Stimulated activated CD8-positive, alpha-beta memory T cell treated with anti-CD3 and anti-CD28 coated beads, Interleukin-15, amount 100 ng/mL, for 24 hours (primary cell): ENCODE results near the gene ZNF486.
"Not testable (repeated sequence)": the region's sequence is repeated elsewhere in the genome, so short reads cannot be mapped to it uniquely, and the experiment has no call there.

Experiments
- DNase-seq: peaks from one replicate; pipeline ENCODE4 v3.0.0-alpha.2; 2020; ENCODE audit warnings: low read depth

Gene ZNF486

GRCh38 chr19:20167020-20167644 is at the start of gene ZNF486:
ZNF486 (plus strand) TSS chr19:20167214; CDS start chr19:20167331, 117 bp downstream.
- DNase-seq, result peak; percentile 64

- DNase-seq, result not testable (repeated sequence)
Observed at GRCh38 chr19:20118064-20118839, 48.8 kb upstream of the ZNF486 start.

- DNase-seq, result no peak
Observed at GRCh38 chr19:20124879-20125278, 42.1 kb upstream of the ZNF486 start.

GRCh38 chr19:20132933-20133332 is 34.1 kb upstream of the ZNF486 start:
- not testable (repeated sequence) for DNase-seq

- DNase-seq, result not testable (repeated sequence)
Observed at GRCh38 chr19:20137714-20138113, 29.3 kb upstream of the ZNF486 start.

GRCh38 chr19:20151617-20152145 is 15.3 kb upstream of the ZNF486 start:
- no peak for DNase-seq

- DNase-seq, result not testable (repeated sequence)
Observed at GRCh38 chr19:20152506-20152905, 14.5 kb upstream of the ZNF486 start.

GRCh38 chr19:20153281-20153680 is 13.7 kb upstream of the ZNF486 start:
- no peak for DNase-seq

- DNase-seq, result no peak
Observed at GRCh38 chr19:20154636-20155035, 12.4 kb upstream of the ZNF486 start.

- DNase-seq, result no peak
Observed at GRCh38 chr19:20162821-20163220, 4.2 kb upstream of the ZNF486 start.

GRCh38 chr19:20164456-20164855 is 2.6 kb upstream of the ZNF486 start:
- no peak for DNase-seq

GRCh38 chr19:20165971-20166592 is 932 bp upstream of the ZNF486 start:
- DNase-seq, result no peak

GRCh38 chr19:20167651-20168122 is 673 bp downstream of the ZNF486 start:
- no peak for DNase-seq

GRCh38 chr19:20171285-20171684 is 4.3 kb downstream of the ZNF486 start:
- DNase-seq, result no peak

- DNase-seq, result not testable (repeated sequence)
Observed at GRCh38 chr19:20175848-20176247, 8.8 kb downstream of the ZNF486 start.

GRCh38 chr19:20179956-20180355 is 12.9 kb downstream of the ZNF486 start:
- not testable (repeated sequence) for DNase-seq

GRCh38 chr19:20182222-20182785 is 15.3 kb downstream of the ZNF486 start:
- no peak for DNase-seq

GRCh38 chr19:20186174-20186573 is 19.2 kb downstream of the ZNF486 start:
- no peak for DNase-seq

- DNase-seq, result no peak
Observed at GRCh38 chr19:20197747-20198146, 30.7 kb downstream of the ZNF486 start.

GRCh38 chr19:20209051-20209450 is 42.0 kb downstream of the ZNF486 start:
- DNase-seq, result no peak

GRCh38 chr19:20214366-20214765 is 47.4 kb downstream of the ZNF486 start:
- not testable (repeated sequence) for DNase-seq

GRCh38 chr19:20221605-20222004 is 54.6 kb downstream of the ZNF486 start:
- not testable (repeated sequence) for DNase-seq
